Activated CD4-positive, alpha-beta T cell treated with anti-CD3 and anti-CD28 coated beads, Interleukin-2, amount 10 ng/mL, durations not matched to agents 7 days and 5 days (primary cell): ENCODE data around the gene E4F1. TPM values are rescaled to one million over a fixed set of nuclear protein-coding genes. Genes with fewer than 3 reads are reported as not detected.

Experiments used
- CTCF ChIA-PET: fragments of 350-600 bp; sonication (Branson Sonifier 250); formaldehyde crosslinking; loops from one replicate; lab custom pipeline; 2021; ENCODE audit warnings: antibody characterized with exemption; lab: Charles Lee
- POLR2A ChIA-PET: fragments of 350-600 bp; sonication (Branson Sonifier 250); formaldehyde crosslinking; loops from one replicate; lab custom pipeline; 2021; ENCODE audit warnings: antibody characterized with exemption; lab: Charles Lee
- DNase-seq: peaks from one replicate; pipeline ENCODE4 v3.0.0-alpha.2; 2020
- H3K27ac Mint-ChIP-seq: one replicate; pipeline ENCODE4 v1.8.0; 2021; ENCODE audit warnings: mild to moderate bottlenecking, moderate library complexity, mixed read lengths
- H3K27me3 Mint-ChIP-seq: one replicate; pipeline ENCODE4 v1.8.0; 2021; ENCODE audit warnings: mixed read lengths
- H3K36me3 Mint-ChIP-seq: one replicate; pipeline ENCODE4 v1.8.0; 2021; ENCODE audit warnings: low read depth, mixed read lengths
- H3K4me1 Mint-ChIP-seq: one replicate; pipeline ENCODE4 v1.8.0; 2021; ENCODE audit warnings: mixed read lengths
- H3K4me3 Mint-ChIP-seq: one replicate; pipeline ENCODE4 v1.8.0; 2021; ENCODE audit warnings: mild to moderate bottlenecking, moderate library complexity, mixed read lengths
- H3K9me3 Mint-ChIP-seq: one replicate; pipeline ENCODE4 v1.8.0; 2021; ENCODE audit warnings: mixed read lengths
- total RNA-seq, 2 experiments: library from RNA; stranded (reverse); gene quantifications; one replicate each; pipeline ENCODE4 v1.2.3, GENCODE V29; 2021

Gene E4F1
- total RNA-seq, 2 experiments from 2014 or later = 28.8 to 32.6 TPM

DNA sequence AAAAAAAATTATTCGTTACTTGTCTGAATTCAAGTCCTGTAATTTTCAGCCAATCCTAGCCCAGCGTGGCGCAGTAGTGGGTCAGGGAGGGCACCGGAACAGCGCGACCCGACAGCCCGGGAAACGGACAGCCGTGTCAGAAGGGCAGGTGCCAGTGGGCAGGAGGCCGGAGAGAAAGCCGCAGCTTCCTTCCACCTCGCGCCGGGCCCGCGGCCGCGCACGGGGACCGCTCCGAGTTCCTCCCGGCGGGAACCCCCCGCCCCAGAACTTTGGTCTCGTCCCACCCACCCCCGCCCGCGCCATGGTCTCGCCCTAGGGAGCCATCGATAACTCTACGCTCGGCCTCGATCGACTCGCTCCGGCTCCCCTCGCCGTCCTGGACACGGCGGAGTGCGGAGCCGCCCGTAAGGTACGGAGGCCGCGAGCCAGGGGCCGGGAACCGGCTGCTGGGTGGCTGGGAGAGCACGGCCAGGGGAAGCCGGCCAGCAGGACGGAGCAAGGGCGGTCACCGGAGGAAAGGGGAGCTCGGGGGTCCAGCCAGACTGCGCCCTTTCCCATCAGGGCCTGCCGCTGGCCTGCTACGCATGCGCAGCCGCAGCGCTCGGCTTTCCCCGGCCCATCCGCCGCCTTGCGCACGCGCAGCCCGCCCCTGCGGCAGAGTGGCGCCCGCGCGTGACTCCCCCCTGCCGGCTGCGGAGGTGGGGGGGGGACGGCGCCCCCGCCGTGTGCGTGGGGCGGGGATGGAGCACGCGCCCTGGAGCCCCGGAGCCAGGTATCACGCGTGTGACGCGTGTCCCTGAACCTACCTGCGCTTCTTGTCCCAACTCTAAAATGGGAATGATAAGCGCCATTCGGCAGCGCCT lies 18.1 kb upstream of the E4F1 start, which contains the start of gene MLST8:
MLST8 (plus strand) TSS at position 351 of the 863 bp plus-strand sequence. CDS start 632 bp downstream, outside the sequence.
- DNase-seq = peak; percentile 88
- peaks cover 4% of the 10 kb centered on the region for H3K27me3 Mint-ChIP-seq
- peaks cover 15% of the 10 kb centered on the region for H3K36me3 Mint-ChIP-seq
- ChIA-PET CTCF (interaction anchor here (1.4 kb wide), 1 partner anchor 10 kb away, joined by 3 read pairs; the partner anchor contains the start of gene PGP), POLR2A (no interaction called here)
- H3K9me3 Mint-ChIP-seq = no peaks in the 10 kb centered on the region
- H3K4me1 Mint-ChIP-seq = peaks cover 24% of the 10 kb centered on the region
- H3K27ac Mint-ChIP-seq = peak within 1 kb of the TSS; percentile 87
- peak within 1 kb of the TSS; percentile 77 for H3K4me3 Mint-ChIP-seq

GRCh38 chr16:2205967-2206313 lies 17.5 kb upstream of the E4F1 start:
- Mint-ChIP-seq H3K27ac (peak overlapping the region; percentile 84), H3K27me3 (peaks cover 4% of the 10 kb centered on the region), H3K9me3 (no peaks in the 10 kb centered on the region), H3K36me3 (peaks cover 15% of the 10 kb centered on the region), H3K4me3 (peak overlapping the region; percentile 76), H3K4me1 (peaks cover 24% of the 10 kb centered on the region)
- CTCF ChIA-PET = interaction anchor here (1.4 kb wide), 1 partner anchor 9 kb away, joined by 3 read pairs; the partner anchor contains the start of gene PGP
- DNase-seq = no peak
- POLR2A ChIA-PET = no interaction called here

GRCh38 chr16:2206420-2206779 lies 17.0 kb upstream of the E4F1 start:
- H3K9me3 Mint-ChIP-seq = no peaks in the 10 kb centered on the region
- H3K27me3 Mint-ChIP-seq = peaks cover 4% of the 10 kb centered on the region
- peak overlapping the region; percentile 76 for H3K4me3 Mint-ChIP-seq
- no peak for DNase-seq
- peak overlapping the region; percentile 84 for H3K27ac Mint-ChIP-seq
- ChIA-PET POLR2A (no interaction called here), CTCF (interaction anchor here (0.6 to 1.4 kb wide), 2 partner anchors 9 to 41 kb away, joined by 3 read pairs; partner anchors contain the start of gene PGP)
- H3K4me1 Mint-ChIP-seq = peaks cover 24% of the 10 kb centered on the region
- H3K36me3 Mint-ChIP-seq = peaks cover 15% of the 10 kb centered on the region

DNA sequence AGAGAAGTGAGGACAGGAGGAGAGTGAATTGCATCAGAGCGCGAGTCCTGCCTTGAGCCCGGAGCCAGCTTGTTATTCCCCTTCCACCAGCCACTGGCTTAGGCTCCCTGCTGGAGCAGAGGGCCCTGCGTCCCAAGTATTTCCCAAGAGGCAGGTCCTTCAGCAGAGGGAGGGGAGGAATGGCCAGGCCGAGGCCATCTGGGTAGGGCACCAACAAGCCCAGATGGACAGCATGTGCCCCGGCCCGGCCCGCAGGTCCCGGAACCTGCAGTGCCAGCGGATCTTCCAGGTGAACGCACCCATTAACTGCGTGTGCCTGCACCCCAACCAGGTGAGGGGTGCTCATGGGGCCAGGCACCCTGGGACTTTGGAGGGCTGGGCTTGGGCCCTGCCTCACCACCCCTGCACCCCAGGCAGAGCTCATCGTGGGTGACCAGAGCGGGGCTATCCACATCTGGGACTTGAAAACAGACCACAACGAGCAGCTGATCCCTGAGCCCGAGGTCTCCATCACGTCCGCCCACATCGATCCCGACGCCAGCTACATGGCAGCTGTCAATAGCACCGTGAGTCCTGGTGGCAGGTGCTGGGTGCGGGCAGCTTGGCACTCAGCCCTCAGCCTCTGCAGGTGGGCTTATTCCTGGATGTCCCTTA lies 16.5 kb upstream of the E4F1 start:
- peaks cover 3% of the 10 kb centered on the region for H3K27me3 Mint-ChIP-seq
- no peak for DNase-seq
- peaks cover 26% of the 10 kb centered on the region for H3K4me1 Mint-ChIP-seq
- H3K9me3 Mint-ChIP-seq = no peaks in the 10 kb centered on the region
- CTCF ChIA-PET = interaction anchor here (0.6 kb wide), 1 partner anchor 40 kb away, joined by 3 read pairs; no protein-coding TSS in a partner anchor
- POLR2A ChIA-PET = no interaction called here
- peak overlapping the region; percentile 19 for H3K27ac Mint-ChIP-seq
- H3K4me3 Mint-ChIP-seq = peak overlapping the region; percentile 76
- H3K36me3 Mint-ChIP-seq = peaks cover 15% of the 10 kb centered on the region

- Mint-ChIP-seq H3K27ac (no peak overlapping the region), H3K4me1 (peaks cover 36% of the 10 kb centered on the region), H3K36me3 (peaks cover 16% of the 10 kb centered on the region), H3K4me3 (peak overlapping the region; percentile 58), H3K9me3 (no peaks in the 10 kb centered on the region), H3K27me3 (no peaks in the 10 kb centered on the region)
- POLR2A ChIA-PET = no interaction called here
- no peak for DNase-seq
- CTCF ChIA-PET = interaction anchor here (0.6 kb wide), 1 partner anchor 323 kb away, joined by 4 read pairs; no protein-coding TSS in a partner anchor
Observed at GRCh38 chr16:2207872-2208271, 15.5 kb upstream of the E4F1 start.

- Mint-ChIP-seq H3K9me3 (no peaks in the 10 kb centered on the region), H3K27me3 (no peaks in the 10 kb centered on the region), H3K27ac (no peak overlapping the region), H3K4me3 (no peak overlapping the region), H3K36me3 (peaks cover 18% of the 10 kb centered on the region), H3K4me1 (peaks cover 40% of the 10 kb centered on the region)
- no peak for DNase-seq
- ChIA-PET CTCF (interaction anchor here (0.6 kb wide), 1 partner anchor 323 kb away, joined by 4 read pairs; no protein-coding TSS in a partner anchor), POLR2A (no interaction called here)
Observed at GRCh38 chr16:2208308-2208707, 15.1 kb upstream of the E4F1 start.

DNA sequence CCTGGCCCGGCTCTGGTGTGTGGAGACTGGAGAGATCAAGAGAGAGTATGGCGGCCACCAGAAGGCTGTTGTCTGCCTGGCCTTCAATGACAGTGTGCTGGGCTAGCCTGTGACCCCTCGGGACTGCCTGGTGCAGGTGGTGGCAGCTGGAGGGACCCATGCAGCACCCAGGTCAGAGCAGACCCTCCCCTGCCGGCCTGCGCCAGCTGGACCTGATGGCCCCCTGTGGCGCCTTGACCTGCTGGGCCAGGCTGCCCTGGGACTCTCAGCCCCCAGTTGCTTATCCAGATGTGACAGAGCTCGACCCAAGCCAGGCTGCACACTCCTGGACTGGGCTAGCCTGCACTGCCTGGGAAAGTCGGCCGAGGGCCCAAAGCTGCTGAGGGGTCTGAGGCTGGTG lies 14.6 kb upstream of the E4F1 start:
- H3K4me3 Mint-ChIP-seq = no peak overlapping the region
- ChIA-PET CTCF (no interaction called here), POLR2A (no interaction called here)
- peaks cover 40% of the 10 kb centered on the region for H3K4me1 Mint-ChIP-seq
- no peaks in the 10 kb centered on the region for H3K27me3 Mint-ChIP-seq
- peaks cover 20% of the 10 kb centered on the region for H3K36me3 Mint-ChIP-seq
- H3K27ac Mint-ChIP-seq = no peak overlapping the region
- no peaks in the 10 kb centered on the region for H3K9me3 Mint-ChIP-seq
- DNase-seq = no peak

DNA sequence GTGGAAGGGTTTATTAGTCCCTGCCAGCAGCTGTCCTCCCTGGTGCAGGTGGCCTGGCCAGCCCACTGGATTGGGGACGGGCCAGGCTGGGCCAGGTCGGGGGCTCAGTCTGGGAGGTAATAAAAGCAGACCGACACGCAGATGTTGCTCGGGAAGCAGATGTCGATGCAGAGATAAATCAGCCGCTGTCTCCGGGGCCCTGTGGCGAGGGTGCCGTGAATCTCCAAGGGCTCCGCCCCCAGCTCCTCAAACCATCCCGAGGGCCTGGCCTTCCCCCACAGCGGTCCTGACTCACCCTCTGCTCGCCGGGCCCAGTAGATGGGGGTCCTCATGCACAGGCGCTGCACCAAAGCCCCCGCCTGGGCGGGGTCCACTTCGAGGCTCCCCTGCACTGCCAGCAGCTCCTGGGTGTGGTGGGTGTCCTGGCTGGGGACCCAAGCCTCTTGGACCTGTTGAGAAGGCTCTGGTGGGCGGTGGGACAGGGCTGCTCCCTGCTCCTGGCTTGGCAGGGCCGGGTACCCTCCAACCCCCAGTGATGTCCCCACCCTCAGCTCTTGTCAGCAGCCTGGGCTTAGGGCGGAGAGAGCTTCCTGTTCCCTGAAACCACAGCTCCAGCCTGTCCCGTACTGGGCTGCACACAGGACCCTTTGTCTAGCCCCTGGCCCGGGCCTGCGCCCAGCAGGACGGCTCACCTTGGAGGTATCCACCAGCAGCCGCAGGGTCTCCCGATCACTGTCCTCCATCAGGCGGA lies 14.0 kb upstream of the E4F1 start:
- ChIA-PET CTCF (interaction anchor here (1.2 kb wide), 1 partner anchor 13 kb away, joined by 3 read pairs; no protein-coding TSS in a partner anchor), POLR2A (no interaction called here)
- H3K9me3 Mint-ChIP-seq = no peaks in the 10 kb centered on the region
- H3K36me3 Mint-ChIP-seq = peaks cover 20% of the 10 kb centered on the region
- H3K4me3 Mint-ChIP-seq = no peak overlapping the region
- peaks cover 37% of the 10 kb centered on the region for H3K4me1 Mint-ChIP-seq
- H3K27ac Mint-ChIP-seq = no peak overlapping the region
- DNase-seq = no peak
- no peaks in the 10 kb centered on the region for H3K27me3 Mint-ChIP-seq

GRCh38 chr16:2210009-2210332 lies 13.4 kb upstream of the E4F1 start:
- peaks cover 20% of the 10 kb centered on the region for H3K36me3 Mint-ChIP-seq
- POLR2A ChIA-PET = no interaction called here
- DNase-seq = no peak
- H3K9me3 Mint-ChIP-seq = no peaks in the 10 kb centered on the region
- CTCF ChIA-PET = interaction anchor here (1.2 kb wide), 1 partner anchor 12 kb away, joined by 3 read pairs; no protein-coding TSS in a partner anchor
- no peak overlapping the region for H3K4me3 Mint-ChIP-seq
- peaks cover 33% of the 10 kb centered on the region for H3K4me1 Mint-ChIP-seq
- H3K27ac Mint-ChIP-seq = no peak overlapping the region
- H3K27me3 Mint-ChIP-seq = no peaks in the 10 kb centered on the region

- POLR2A ChIA-PET = no interaction called here
- H3K4me3 Mint-ChIP-seq = no peak within 1 kb of the TSS
- H3K4me1 Mint-ChIP-seq = peaks cover 35% of the 10 kb centered on the region
- no peak for DNase-seq
- CTCF ChIA-PET = interaction anchor here (1.2 kb wide), 1 partner anchor 12 kb away, joined by 3 read pairs; no protein-coding TSS in a partner anchor
- no peaks in the 10 kb centered on the region for H3K27me3 Mint-ChIP-seq
- no peaks in the 10 kb centered on the region for H3K9me3 Mint-ChIP-seq
- H3K36me3 Mint-ChIP-seq = peaks cover 20% of the 10 kb centered on the region
- H3K27ac Mint-ChIP-seq = no peak within 1 kb of the TSS
Observed at GRCh38 chr16:2210386-2211365, 12.7 kb upstream of the E4F1 start, which contains the start of gene BRICD5. BRICD5 (minus strand) TSS chr16:2210863; CDS start chr16:2210833, 30 bp downstream.

- Mint-ChIP-seq H3K4me1 (peaks cover 34% of the 10 kb centered on the region), H3K36me3 (peaks cover 16% of the 10 kb centered on the region), H3K9me3 (no peaks in the 10 kb centered on the region), H3K4me3 (peak overlapping the region; percentile 26), H3K27ac (no peak overlapping the region), H3K27me3 (no peaks in the 10 kb centered on the region)
- DNase-seq = no peak
- ChIA-PET CTCF (no interaction called here), POLR2A (no interaction called here)
Observed at GRCh38 chr16:2211923-2212347, 11.5 kb upstream of the E4F1 start.
